HUES6 (cell line): Measurements from ENCODE around the gene TP53BP2.

ENCODE experiments used
- H3K27ac ChIP-seq: 2 replicates; pipeline ENCODE4 v1.7.0; 2013; ENCODE audit warnings: low read depth, mild to moderate bottlenecking, low read length, inconsistent platforms
- H3K27me3 ChIP-seq: 2 replicates; pipeline ENCODE4 v1.6.1; 2013; ENCODE audit warnings: low read length; ENCODE audit not compliant: control insufficient read depth, insufficient read depth
- H3K36me3 ChIP-seq: 2 replicates; pipeline ENCODE4 v1.6.1; 2013; ENCODE audit warnings: low read length; ENCODE audit not compliant: control insufficient read depth, insufficient read depth
- H3K4me1 ChIP-seq: 2 replicates; pipeline ENCODE4 v1.6.1; 2013; ENCODE audit warnings: low read length; ENCODE audit not compliant: control insufficient read depth, insufficient read depth
- H3K4me3 ChIP-seq: 2 replicates; pipeline ENCODE4 v1.5.1; 2013; ENCODE audit warnings: low read depth, low read length
- H3K9ac ChIP-seq: one replicate; pipeline ENCODE4 v1.6.1; 2013; ENCODE audit warnings: mild to moderate bottlenecking, low read length
- H3K9me3 ChIP-seq: 2 replicates; pipeline ENCODE4 v1.6.1; 2013; ENCODE audit warnings: low read depth, low read length; ENCODE audit not compliant: control insufficient read depth, insufficient read depth

The TP53BP2 gene

DNA sequence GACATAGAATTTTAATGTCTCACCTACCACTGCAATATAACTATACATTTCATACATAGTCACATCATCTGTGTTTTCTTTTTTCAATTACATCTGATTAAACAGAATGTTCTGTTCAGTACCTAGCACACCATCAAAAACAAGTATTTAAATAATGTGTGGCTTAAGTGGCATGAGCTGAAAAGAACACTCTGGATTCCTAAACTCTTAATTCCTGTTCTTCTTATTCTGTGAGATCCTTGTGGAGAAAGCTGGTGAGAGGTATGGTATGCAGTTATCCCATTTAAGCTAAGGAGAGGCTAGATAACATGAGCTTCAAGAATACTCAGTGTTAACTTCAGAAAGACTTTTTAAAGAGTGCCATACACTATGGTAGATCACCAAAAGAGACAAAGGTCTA lies 5.5 kb downstream of the TP53BP2 start:
- H3K9me3 ChIP-seq = no peaks in the 10 kb centered on the region
- no peak overlapping the region for H3K4me3 ChIP-seq
- peaks cover 54% of the 10 kb centered on the region for H3K4me1 ChIP-seq
- no peaks in the 10 kb centered on the region for H3K36me3 ChIP-seq
- no peaks in the 10 kb centered on the region for H3K27me3 ChIP-seq
- no peak overlapping the region for H3K27ac ChIP-seq
- H3K9ac ChIP-seq = no peak overlapping the region

DNA sequence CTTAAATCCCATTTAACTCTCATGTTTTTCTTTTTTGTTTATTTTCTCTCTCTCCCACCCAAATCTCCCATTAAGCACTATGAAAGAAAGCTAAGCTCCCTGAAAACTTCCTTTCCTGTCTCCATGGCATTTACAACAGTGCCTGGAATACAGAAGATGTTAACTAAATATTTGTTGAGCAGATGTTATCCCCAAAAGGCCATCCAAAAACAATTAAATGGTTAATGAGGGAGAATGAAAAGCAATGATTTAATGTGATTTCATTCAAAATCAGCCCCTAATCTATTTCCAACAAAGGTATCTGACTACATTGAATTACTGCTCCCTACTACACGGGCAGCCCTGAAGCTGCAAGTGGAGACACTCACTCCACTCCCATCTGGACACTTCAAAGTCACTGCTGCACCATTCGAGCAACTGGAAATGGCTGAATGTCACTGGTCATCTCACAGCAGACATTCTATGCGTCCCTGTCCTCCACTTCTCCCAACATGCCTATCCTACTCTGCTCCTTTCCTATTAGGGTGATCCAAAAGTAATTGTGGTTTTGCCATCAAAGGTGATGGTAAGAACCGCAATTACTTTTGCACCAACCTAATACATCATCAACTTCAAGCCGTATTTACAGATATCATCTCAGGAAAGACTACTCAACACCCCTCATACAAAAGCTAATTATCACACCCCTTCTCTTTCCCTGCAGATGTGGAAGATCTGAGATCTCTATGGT lies 7.5 kb downstream of the TP53BP2 start:
- Histone ChIP-seq H3K27ac (no peak overlapping the region), H3K36me3 (no peaks in the 10 kb centered on the region), H3K4me3 (no peak overlapping the region), H3K4me1 (peaks cover 53% of the 10 kb centered on the region), H3K9me3 (no peaks in the 10 kb centered on the region), H3K9ac (no peak overlapping the region), H3K27me3 (no peaks in the 10 kb centered on the region)

DNA sequence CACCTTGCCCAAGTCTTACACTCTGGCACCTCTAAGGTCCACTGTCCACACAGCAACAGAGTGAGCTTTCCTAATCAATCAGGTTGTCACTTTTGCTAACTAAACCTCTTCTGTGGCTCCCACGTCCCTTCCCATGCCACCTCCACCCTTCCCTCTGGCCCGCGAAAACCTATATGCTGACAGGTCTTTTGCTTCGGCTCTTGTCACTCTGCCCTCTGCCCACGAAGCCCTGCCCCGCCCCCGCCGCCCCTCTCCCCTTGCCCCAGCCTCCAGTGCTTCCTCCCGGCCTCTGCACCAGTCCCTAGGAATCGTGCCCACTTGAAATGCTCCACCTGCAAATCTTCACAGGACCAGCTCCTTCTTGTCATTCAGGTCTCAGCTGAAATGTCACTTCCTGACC lies 8.1 kb downstream of the TP53BP2 start:
- Histone ChIP-seq H3K27me3 (no peaks in the 10 kb centered on the region), H3K4me3 (no peak overlapping the region), H3K9me3 (no peaks in the 10 kb centered on the region), H3K27ac (no peak overlapping the region), H3K4me1 (peaks cover 56% of the 10 kb centered on the region), H3K36me3 (no peaks in the 10 kb centered on the region), H3K9ac (no peak overlapping the region)

DNA sequence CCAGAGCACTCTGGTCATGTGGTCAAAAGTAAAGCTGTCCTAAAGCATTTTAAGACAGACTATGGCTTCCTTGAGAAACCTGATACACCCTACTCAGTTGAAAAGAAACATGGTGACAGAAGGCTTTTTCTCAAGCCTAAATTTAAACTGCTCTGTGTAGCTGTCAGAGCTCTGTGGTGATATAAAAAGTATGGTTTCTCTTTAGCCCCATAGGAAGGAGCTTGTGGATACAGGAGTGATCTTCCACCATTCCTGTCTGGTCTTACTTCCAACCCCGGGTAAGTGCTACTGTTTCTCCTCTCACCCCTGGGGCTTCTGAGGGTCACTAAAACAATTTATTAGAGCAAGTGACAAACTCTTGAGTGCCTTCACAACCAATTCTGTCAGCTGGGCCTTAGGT lies 8.5 kb downstream of the TP53BP2 start:
- Histone ChIP-seq H3K9me3 (no peaks in the 10 kb centered on the region), H3K36me3 (no peaks in the 10 kb centered on the region)

DNA sequence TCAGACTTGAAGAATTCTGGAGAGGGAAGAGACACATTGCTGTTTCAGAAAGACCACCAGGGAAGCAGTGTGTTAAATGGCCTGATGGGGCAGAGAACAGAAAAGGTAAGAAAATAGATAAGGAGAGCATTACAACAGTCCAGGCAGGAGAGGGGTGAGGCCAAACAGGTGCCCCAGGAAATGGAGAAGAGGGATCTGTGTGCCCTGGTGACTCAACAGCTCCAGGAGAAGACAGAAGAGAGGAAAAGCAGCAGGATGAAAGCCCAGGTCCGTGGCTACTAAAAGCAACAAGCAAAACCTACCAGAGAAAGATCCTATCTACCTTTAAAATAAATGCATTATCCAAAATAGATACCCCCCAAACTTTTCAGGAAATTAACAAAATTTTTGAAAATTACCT lies 9.2 kb downstream of the TP53BP2 start:
- Histone ChIP-seq H3K36me3 (no peaks in the 10 kb centered on the region), H3K4me1 (peaks cover 60% of the 10 kb centered on the region), H3K9me3 (no peaks in the 10 kb centered on the region), H3K27ac (no peak overlapping the region), H3K27me3 (no peaks in the 10 kb centered on the region), H3K4me3 (no peak overlapping the region), H3K9ac (no peak overlapping the region)

More for the DNA sequence above, 8.5 kb downstream of the TP53BP2 start:
- peaks cover 60% of the 10 kb centered on the region for H3K4me1 ChIP-seq
- H3K27ac ChIP-seq = no peak overlapping the region
- no peak overlapping the region for H3K4me3 ChIP-seq
- H3K27me3 ChIP-seq = no peaks in the 10 kb centered on the region
- no peak overlapping the region for H3K9ac ChIP-seq

DNA sequence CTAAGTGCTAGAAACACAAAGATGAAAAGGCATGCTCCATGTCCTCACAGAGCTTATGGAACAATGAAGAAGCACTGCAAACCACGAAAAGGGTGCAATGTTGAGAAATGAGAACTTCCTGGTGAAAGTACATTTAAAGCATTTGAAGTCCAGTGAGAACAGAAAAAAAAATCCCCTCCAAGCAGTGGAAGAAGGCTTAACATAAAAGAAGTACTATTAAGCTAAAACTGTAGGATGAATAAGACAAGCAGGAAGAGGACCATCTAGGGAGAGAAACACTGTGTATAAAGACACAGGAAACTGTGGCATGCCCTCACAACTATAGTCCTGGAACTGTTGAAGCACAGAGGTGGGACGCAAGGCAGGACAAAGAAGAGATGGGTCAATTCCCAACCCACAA lies 10.0 kb downstream of the TP53BP2 start:
- Histone ChIP-seq H3K27ac (no peak overlapping the region), H3K36me3 (no peaks in the 10 kb centered on the region), H3K9me3 (no peaks in the 10 kb centered on the region), H3K27me3 (no peaks in the 10 kb centered on the region), H3K9ac (no peak overlapping the region), H3K4me1 (peaks cover 53% of the 10 kb centered on the region), H3K4me3 (no peak overlapping the region)

DNA sequence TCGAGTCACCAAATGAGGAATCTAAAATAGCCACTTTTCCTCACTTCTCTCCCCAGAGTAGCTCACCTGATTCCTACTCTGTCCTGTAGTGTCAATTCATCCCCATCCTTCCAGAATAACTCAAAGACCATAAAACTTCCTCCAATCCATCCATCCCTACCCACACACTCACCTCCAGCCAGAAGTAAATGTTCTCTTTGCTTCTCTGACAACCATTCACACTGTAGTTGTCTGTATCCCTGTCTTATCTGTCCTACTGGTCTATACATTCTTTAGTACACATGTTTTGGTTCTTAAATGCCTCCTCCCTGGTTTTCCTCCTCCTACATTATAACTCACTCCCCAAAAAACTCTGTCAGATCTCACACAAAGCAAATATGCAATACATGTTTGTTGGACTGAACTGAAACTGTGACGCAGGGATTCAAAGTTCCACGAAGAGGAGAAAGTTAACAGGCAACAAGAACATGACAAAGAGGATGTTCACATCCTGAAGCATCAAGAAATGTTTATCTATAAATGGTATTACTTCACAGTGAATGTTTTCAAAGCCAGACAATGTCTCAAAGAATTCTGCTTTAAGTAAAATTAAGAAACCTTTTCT lies 11.0 kb downstream of the TP53BP2 start:
- peaks cover 50% of the 10 kb centered on the region for H3K4me1 ChIP-seq
- no peaks in the 10 kb centered on the region for H3K36me3 ChIP-seq
- H3K9me3 ChIP-seq = no peaks in the 10 kb centered on the region
- H3K9ac ChIP-seq = no peak overlapping the region
- no peaks in the 10 kb centered on the region for H3K27me3 ChIP-seq
- H3K27ac ChIP-seq = no peak overlapping the region
- H3K4me3 ChIP-seq = no peak overlapping the region

DNA sequence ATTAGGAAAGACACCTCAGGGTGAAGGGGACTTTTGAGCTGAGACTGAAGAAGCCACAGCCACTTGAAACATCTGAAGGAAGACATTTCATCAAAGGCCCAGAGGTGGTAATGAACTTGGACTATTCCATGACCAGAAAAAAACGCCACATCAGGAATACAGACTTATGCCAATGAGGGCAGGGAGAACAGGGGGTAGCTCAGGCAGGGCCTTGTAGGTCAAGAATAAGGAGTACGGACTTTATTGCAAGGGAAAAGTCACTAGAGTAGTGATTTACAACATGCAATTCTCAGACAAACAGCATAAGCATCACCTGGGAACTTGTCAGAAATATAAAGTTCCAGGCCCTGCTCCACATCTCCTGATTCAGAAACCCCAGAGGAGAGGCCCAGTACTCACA lies 11.8 kb downstream of the TP53BP2 start:
- H3K27me3 ChIP-seq = no peaks in the 10 kb centered on the region
- no peaks in the 10 kb centered on the region for H3K36me3 ChIP-seq
- peaks cover 46% of the 10 kb centered on the region for H3K4me1 ChIP-seq
- no peak overlapping the region for H3K27ac ChIP-seq
- no peak overlapping the region for H3K4me3 ChIP-seq
- H3K9ac ChIP-seq = no peak overlapping the region
- no peaks in the 10 kb centered on the region for H3K9me3 ChIP-seq

DNA sequence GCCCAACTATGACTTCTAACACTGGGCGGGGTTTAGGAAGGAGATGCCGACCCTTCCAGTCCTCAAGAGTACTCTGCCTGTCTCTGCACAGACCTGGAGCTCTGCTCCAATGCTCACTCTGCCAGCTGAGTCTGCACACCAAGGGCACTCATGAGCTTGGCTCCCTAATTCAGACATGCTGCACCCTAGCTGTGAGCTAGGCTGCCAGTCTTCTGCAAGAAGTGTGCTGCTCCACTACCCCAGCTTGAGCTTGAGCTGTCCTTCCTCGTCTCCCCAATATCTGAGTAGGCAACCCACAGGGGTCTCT lies 13.2 kb downstream of the TP53BP2 start:
- Histone ChIP-seq H3K4me3 (no peak overlapping the region), H3K9me3 (no peaks in the 10 kb centered on the region), H3K36me3 (no peaks in the 10 kb centered on the region), H3K27me3 (no peaks in the 10 kb centered on the region), H3K27ac (no peak overlapping the region), H3K9ac (no peak overlapping the region), H3K4me1 (peaks cover 34% of the 10 kb centered on the region)

DNA sequence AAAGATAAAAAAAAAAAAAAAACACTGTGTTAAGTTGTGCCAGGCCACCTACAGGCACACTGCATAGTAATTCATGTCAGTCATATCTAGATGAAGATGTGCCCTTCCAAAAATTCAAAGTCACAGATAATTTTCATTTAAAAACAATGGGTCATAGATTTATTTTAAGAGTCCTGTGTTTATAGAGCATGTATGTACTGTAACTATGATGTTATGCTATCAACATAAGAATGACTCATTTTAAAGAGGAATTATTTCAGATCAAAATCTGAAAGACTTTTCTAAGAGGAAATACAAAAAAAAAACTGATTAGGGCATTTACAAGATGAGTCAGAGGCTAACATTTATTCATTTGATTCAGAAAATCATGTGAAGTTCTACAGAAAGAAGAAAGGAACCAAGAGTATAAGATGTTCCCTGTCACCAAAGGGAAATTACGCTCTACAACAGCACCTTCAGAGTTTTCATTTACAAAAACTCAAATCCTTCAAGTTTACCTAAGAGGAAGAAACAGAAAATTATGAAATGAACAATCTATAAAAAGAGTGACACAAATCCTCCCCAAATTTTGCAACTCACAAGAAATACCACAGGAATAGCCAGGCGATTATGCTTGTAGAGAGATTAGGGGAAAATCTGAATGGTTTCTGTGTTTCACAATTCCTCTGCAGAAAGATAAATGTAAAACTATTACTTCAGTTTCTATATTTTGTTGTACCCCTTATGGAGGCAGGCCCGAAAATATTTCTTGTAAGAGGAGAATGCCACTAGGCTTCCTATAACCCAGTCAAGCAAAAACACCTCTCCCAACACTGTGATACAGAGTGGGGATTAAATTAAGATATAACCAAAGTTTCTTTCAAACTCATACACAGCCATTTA lies 13.8 kb downstream of the TP53BP2 start:
- Histone ChIP-seq H3K4me3 (no peak overlapping the region), H3K27ac (no peak overlapping the region), H3K9me3 (no peaks in the 10 kb centered on the region), H3K27me3 (no peaks in the 10 kb centered on the region), H3K9ac (no peak overlapping the region), H3K4me1 (peaks cover 34% of the 10 kb centered on the region), H3K36me3 (no peaks in the 10 kb centered on the region)

DNA sequence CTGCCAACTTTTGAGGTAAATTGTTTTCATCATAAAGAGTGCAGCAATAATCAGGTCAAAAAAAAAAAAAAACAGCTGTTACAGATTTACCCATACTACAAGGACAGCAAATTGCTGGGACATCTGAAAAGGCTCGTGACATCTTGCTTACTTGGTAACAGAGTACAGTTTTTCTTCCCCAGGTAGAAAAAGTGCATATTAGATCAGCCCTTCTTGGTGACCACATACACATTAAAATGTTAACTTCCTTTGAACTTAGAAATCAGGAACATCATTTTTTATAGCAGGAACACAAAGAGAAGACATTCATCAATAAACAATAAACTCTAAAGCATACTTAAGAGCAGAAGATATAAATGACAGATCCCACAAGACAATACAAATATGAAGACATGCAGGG lies 16.1 kb downstream of the TP53BP2 start:
- Histone ChIP-seq H3K9me3 (no peaks in the 10 kb centered on the region), H3K4me3 (no peak overlapping the region), H3K27ac (no peak overlapping the region), H3K9ac (no peak overlapping the region), H3K27me3 (no peaks in the 10 kb centered on the region), H3K4me1 (peaks cover 36% of the 10 kb centered on the region), H3K36me3 (no peaks in the 10 kb centered on the region)
